SK-N-MC (cell line): ENCODE data around the gene COX15.

Experiments
- DNase-seq: peaks from one replicate; pipeline ENCODE4 v3.0.0-alpha.2; 2011; ENCODE audit warnings: low read depth, low spot score
- H3K27ac ChIP-seq: fragments of 200-600 bp; sonication (generic); 2 replicates; pipeline ENCODE4 v1.5.1; 2016; ENCODE audit warnings: mixed run types
- H3K36me3 ChIP-seq: fragments of 200-600 bp; sonication (generic); 2 replicates; pipeline ENCODE4 v1.6.1; 2017; ENCODE audit warnings: antibody characterized with exemption, low read length, mixed read lengths; ENCODE audit not compliant: insufficient read depth
- H3K4me3 ChIP-seq: fragments of 200-600 bp; sonication (generic); 2 replicates; pipeline ENCODE4 v1.5.1; 2016
- H3K9ac ChIP-seq: fragments of 200-600 bp; sonication (generic); 2 replicates; pipeline ENCODE4 v1.8.0; 2017; ENCODE audit warnings: mixed run types, mixed read lengths; ENCODE audit not compliant: insufficient read length
- H3K9me3 ChIP-seq: fragments of 200-600 bp; sonication (generic); 2 replicates; pipeline ENCODE4 v1.6.1; 2017; ENCODE audit warnings: low read depth, mild to moderate bottlenecking, antibody characterized with exemption, low read length, moderate library complexity, mixed read lengths
- EZH2 ChIP-seq: fragments of 200-600 bp; sonication (generic); IDR thresholded peaks from one replicate; pipeline ENCODE4 v1.6.1; 2017; ENCODE audit warnings: antibody characterized with exemption
- FOXP2 ChIP-seq: optimal IDR thresholded peaks from 2 replicates; pipeline ENCODE3; 2011; ENCODE audit warnings: mild to moderate bottlenecking, moderate library complexity; ENCODE audit not compliant: insufficient read depth; ENCODE audit errors: extremely low read length, control extremely low read depth
- POLR2AphosphoS5 ChIP-seq: IDR thresholded peaks from 2 replicates; pipeline ENCODE4 v1.6.1; 2012; ENCODE audit warnings: mild to moderate bottlenecking, low read depth, low read length, borderline replicate concordance

The COX15 gene

GRCh38 chr10:99732033-99732842 is at the start of gene COX15, which contains the start of gene CUTC:
TSS of gene COX15 (minus strand) at chr10:99732127. CDS start at chr10:99732049, 78 bp downstream.
TSS of gene CUTC (plus strand) at chr10:99732234. CDS start at chr10:99732349, 115 bp downstream.
- Histone ChIP-seq H3K9me3 (no peaks in the 10 kb centered on the region), H3K27ac (peak within 1 kb of the TSS; percentile 74; the same call in 1 of the 2 replicates), H3K4me3 (peak within 1 kb of the TSS; percentile 80), H3K36me3 (peaks cover 13% of the 10 kb centered on the region), H3K9ac (peak within 1 kb of the TSS; percentile 87)
- DNase-seq, result peak; percentile 58
- peak; percentile 85 for TF ChIP-seq POLR2AphosphoS5
- no peak for TF ChIP-seq EZH2
- peak; percentile 71 for TF ChIP-seq FOXP2

GRCh38 chr10:99779335-99779734 is 47.4 kb upstream of the COX15 start:
- Histone ChIP-seq H3K9me3 (no peaks in the 10 kb centered on the region), H3K9ac (no peak overlapping the region), H3K36me3 (no peaks in the 10 kb centered on the region), H3K27ac (peak overlapping the region; percentile 83), H3K4me3 (peak overlapping the region; percentile 26)
- DNase-seq, result no peak
- no peak for TF ChIP-seq FOXP2
- TF ChIP-seq EZH2, result no peak
- no peak for TF ChIP-seq POLR2AphosphoS5

GRCh38 chr10:99777918-99778714 is 46.2 kb upstream of the COX15 start:
- no peak for DNase-seq
- H3K27ac ChIP-seq, result peak overlapping the region; percentile 83; the same call in 1 of the 2 replicates

GRCh38 chr10:99775850-99776249 is 43.9 kb upstream of the COX15 start:
- H3K27ac ChIP-seq, result peak overlapping the region; percentile 46; the same call in 1 of the 2 replicates

More at GRCh38 chr10:99777918-99778714, 46.2 kb upstream of the COX15 start:
- Histone ChIP-seq H3K9ac (no peak overlapping the region), H3K4me3 (no peak overlapping the region), H3K36me3 (no peaks in the 10 kb centered on the region), H3K9me3 (no peaks in the 10 kb centered on the region)
- no peak for TF ChIP-seq POLR2AphosphoS5
- no peak for TF ChIP-seq FOXP2
- TF ChIP-seq EZH2, result no peak

GRCh38 chr10:99770408-99771045 is 38.6 kb upstream of the COX15 start:
- no peak for DNase-seq
- Histone ChIP-seq H3K9ac (no peak overlapping the region), H3K9me3 (no peaks in the 10 kb centered on the region), H3K4me3 (no peak overlapping the region), H3K27ac (no peak overlapping the region), H3K36me3 (no peaks in the 10 kb centered on the region)
- TF ChIP-seq EZH2, result no peak
- no peak for TF ChIP-seq FOXP2
- no peak for TF ChIP-seq POLR2AphosphoS5

More at GRCh38 chr10:99775850-99776249, 43.9 kb upstream of the COX15 start:
- Histone ChIP-seq H3K9me3 (no peaks in the 10 kb centered on the region), H3K36me3 (no peaks in the 10 kb centered on the region), H3K4me3 (no peak overlapping the region), H3K9ac (no peak overlapping the region)
- TF ChIP-seq POLR2AphosphoS5 (no peak), FOXP2 (no peak), EZH2 (no peak)
- no peak for DNase-seq

GRCh38 chr10:99769706-99770105 is 37.8 kb upstream of the COX15 start:
- TF ChIP-seq EZH2 (no peak), POLR2AphosphoS5 (no peak), FOXP2 (no peak)
- Histone ChIP-seq H3K9ac (no peak overlapping the region), H3K4me3 (no peak overlapping the region), H3K9me3 (no peaks in the 10 kb centered on the region), H3K27ac (no peak overlapping the region), H3K36me3 (no peaks in the 10 kb centered on the region)
- DNase-seq, result no peak

GRCh38 chr10:99768556-99768955 is 36.6 kb upstream of the COX15 start:
- H3K36me3 ChIP-seq, result no peaks in the 10 kb centered on the region
- H3K9ac ChIP-seq, result no peak overlapping the region
- TF ChIP-seq POLR2AphosphoS5 (no peak), EZH2 (no peak), FOXP2 (no peak)
- no peak for DNase-seq
- no peak overlapping the region for H3K27ac ChIP-seq
- no peaks in the 10 kb centered on the region for H3K9me3 ChIP-seq
- H3K4me3 ChIP-seq, result no peak overlapping the region

GRCh38 chr10:99767901-99768300 is 36.0 kb upstream of the COX15 start:
- H3K4me3 ChIP-seq, result no peak overlapping the region
- DNase-seq, result no peak
- no peak overlapping the region for H3K9ac ChIP-seq
- no peak for TF ChIP-seq EZH2
- TF ChIP-seq POLR2AphosphoS5, result no peak
- no peak for TF ChIP-seq FOXP2
- no peak overlapping the region for H3K27ac ChIP-seq
- no peaks in the 10 kb centered on the region for H3K9me3 ChIP-seq
- no peaks in the 10 kb centered on the region for H3K36me3 ChIP-seq
